GM18861 (cell line): ENCODE measurements around the gene RAB7A.
"Not testable (repeated sequence)": the region's sequence is repeated elsewhere in the genome, so short reads cannot be mapped to it uniquely, and the experiment has no call there.

ENCODE experiments used
- ATAC-seq: cut with Tn5 transposase; IDR thresholded peaks from one replicate; pipeline ENCODE4 v1.9.1; 2021; ENCODE audit not compliant: unreplicated experiment

RAB7A gene

GRCh38 chr3:128749035-128749434 lies 23.1 kb downstream of the RAB7A start:
- ATAC-seq = no peak

GRCh38 chr3:128749561-128749960 lies 23.6 kb downstream of the RAB7A start:
- ATAC-seq = not testable (repeated sequence)

- ATAC-seq = no peak
Observed at GRCh38 chr3:128753715-128754114, 27.7 kb downstream of the RAB7A start.

GRCh38 chr3:128760042-128760441 lies 34.1 kb downstream of the RAB7A start:
- no peak for ATAC-seq

GRCh38 chr3:128760881-128761280 lies 34.9 kb downstream of the RAB7A start:
- no peak for ATAC-seq

GRCh38 chr3:128761392-128761791 lies 35.4 kb downstream of the RAB7A start:
- ATAC-seq = no peak

- ATAC-seq = no peak
Observed at GRCh38 chr3:128763967-128764366, 38.0 kb downstream of the RAB7A start.

GRCh38 chr3:128764863-128765262 lies 38.9 kb downstream of the RAB7A start:
- no peak for ATAC-seq

- ATAC-seq = no peak
Observed at GRCh38 chr3:128767094-128767750, 41.2 kb downstream of the RAB7A start.

- ATAC-seq = no peak
Observed at GRCh38 chr3:128768471-128768870, 42.5 kb downstream of the RAB7A start.

GRCh38 chr3:128770387-128770786 lies 44.4 kb downstream of the RAB7A start:
- ATAC-seq = no peak

- not testable (repeated sequence) for ATAC-seq
Observed at GRCh38 chr3:128773189-128773588, 47.2 kb downstream of the RAB7A start.

- ATAC-seq = not testable (repeated sequence)
Observed at GRCh38 chr3:128773592-128773991, 47.6 kb downstream of the RAB7A start.

- no peak for ATAC-seq
Observed at GRCh38 chr3:128775241-128775640, 49.3 kb downstream of the RAB7A start.

GRCh38 chr3:128775906-128776542 lies 50.0 kb downstream of the RAB7A start:
- ATAC-seq = no peak

GRCh38 chr3:128780101-128780837 lies 54.3 kb downstream of the RAB7A start:
- ATAC-seq = no peak

- no peak for ATAC-seq
Observed at GRCh38 chr3:128781164-128781563, 55.2 kb downstream of the RAB7A start.

GRCh38 chr3:128782282-128783146 lies 56.5 kb downstream of the RAB7A start:
- ATAC-seq = no peak

GRCh38 chr3:128783774-128784173 lies 57.8 kb downstream of the RAB7A start:
- no peak for ATAC-seq

- ATAC-seq = no peak
Observed at GRCh38 chr3:128784232-128784631, 58.2 kb downstream of the RAB7A start.

- no peak for ATAC-seq
Observed at GRCh38 chr3:128784843-128785242, 58.9 kb downstream of the RAB7A start.
